DMS53 treated with DMSO at 0.1 percent for 48 hours (cell line): Measurements from ENCODE around the gene SRSF8.
A peak's percentile ranks its signal among the peaks of the same experiment; 100 is the strongest.
"Not testable (repeated sequence)": the region's sequence is repeated elsewhere in the genome, so short reads cannot be mapped to it uniquely, and the experiment has no call there.

Experiments
- DNase-seq: peaks from one replicate; lab custom pipeline; 2025; ENCODE audit not compliant: unreplicated experiment; lab: John Stamatoyannopoulos, UW

SRSF8 gene

DNA sequence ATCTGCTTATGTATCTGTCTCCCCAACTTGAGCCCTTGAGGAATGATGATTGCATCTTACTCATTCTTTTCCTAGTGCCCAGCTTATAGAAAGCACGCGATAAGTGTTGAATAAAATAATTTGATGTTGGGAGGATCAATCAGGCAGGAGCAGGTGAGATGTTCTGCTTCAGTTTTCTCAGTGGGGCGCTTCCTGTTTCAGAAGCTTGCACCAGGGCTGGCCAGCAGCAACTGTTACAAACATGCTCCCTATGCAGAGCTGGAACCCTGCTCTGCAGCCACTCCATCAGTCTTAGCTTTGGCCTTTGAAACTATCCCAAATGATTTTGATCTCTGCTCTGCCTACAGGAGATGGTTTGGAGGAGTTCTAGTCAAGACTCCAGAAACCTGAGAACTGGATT, 26.8 kb downstream of the SRSF8 start:
- no peak for DNase-seq

- peak; percentile 11 for DNase-seq
Measured at GRCh38 chr11:95095858-95096587, 29.3 kb downstream of the SRSF8 start.

DNA sequence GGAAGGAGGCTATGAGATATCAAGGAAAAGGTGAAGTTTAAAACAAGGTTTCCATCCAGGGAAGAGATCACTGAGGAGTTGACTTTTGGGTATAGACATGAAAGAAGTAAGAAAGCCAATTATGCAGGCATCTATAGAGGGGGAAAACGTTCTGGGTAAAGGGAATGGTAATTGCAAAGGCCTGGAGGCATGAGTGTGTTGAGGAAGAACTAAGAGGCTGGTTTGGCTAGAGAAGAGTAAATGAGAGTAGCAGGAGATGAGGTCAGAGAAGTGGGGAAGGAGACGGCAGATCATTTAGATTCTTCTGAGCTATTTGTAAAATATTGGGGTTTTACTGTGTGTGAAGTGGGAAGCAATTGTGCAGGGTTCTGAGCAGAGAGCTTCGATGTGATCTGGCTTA, 30.5 kb downstream of the SRSF8 start:
- DNase-seq, result no peak

DNA sequence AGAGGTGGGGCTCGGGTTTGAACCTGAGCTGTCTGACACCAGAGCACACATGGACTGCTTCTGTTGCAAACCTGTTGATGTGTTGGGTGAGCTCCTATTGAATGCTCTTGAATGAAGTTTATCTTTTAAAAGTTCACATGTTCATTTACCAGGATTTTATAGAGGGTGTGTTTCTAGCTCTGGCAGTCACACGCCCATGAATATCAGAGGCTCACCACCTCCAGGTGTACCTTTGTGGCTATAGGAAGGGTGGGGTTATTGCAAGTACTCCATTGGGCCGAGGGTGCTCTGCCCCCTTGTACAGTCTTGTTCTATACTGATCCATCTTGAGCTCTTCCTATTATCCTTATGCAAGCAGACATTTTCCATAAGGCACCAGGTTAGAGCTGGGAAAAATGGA, 32.1 kb downstream of the SRSF8 start:
- DNase-seq, result no peak

DNA sequence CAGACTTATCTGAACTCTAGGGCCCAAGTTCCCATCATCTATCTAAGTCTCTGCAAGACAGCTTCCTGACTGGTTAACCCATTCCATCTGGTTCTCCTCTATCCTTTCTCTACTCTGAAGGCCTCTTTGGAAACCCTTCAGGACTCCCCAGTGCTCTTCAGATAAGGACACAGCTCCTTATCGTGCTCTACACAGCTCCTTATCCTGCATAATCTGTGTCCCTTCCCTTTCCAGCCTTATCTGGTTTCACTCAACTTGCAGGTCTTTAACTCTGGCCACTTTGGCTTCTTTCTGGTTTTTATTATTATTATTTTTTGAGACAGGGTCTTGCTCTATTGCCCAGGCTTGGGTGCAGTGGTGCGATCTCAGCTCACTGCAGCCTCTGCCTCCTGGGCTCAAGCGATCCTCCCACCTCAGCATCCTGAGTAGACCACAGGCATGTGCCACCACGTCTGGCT, 33.5 kb downstream of the SRSF8 start:
- DNase-seq, result no peak

DNA sequence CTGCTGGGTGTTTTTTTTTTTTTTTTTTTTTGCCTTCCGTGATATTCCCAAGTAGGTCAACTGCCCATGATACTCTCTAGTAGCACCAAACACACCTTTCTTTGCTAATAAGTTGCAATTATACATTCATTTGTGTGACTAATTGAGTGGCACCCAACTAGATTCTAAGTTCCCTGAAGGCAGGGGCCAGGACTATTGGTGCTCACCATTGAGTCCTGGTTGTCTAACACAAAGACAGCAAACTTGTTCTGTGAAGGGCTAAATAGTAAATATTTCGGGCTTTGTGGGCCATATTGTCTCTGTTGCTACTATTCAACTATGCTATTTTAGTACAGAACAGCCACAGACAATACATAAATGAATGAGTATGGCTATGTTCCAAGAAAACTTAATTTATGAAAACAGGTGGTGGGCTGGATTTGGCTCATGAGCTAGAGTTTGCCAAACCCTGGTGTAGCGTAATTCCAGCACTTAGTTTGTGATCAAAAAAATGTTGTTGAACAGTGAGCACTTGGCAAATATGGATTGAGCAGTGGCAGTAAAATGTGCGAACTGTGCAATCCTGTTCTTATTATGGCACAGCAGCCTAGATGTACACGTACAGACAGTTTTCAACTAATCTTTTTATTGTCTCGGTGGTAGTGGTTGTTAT, 34.3 kb downstream of the SRSF8 start:
- DNase-seq, result no peak

GRCh38 chr11:95101935-95102334, 35.2 kb downstream of the SRSF8 start:
- DNase-seq, result no peak

GRCh38 chr11:95102733-95103132, 36.0 kb downstream of the SRSF8 start:
- DNase-seq, result no peak

DNA sequence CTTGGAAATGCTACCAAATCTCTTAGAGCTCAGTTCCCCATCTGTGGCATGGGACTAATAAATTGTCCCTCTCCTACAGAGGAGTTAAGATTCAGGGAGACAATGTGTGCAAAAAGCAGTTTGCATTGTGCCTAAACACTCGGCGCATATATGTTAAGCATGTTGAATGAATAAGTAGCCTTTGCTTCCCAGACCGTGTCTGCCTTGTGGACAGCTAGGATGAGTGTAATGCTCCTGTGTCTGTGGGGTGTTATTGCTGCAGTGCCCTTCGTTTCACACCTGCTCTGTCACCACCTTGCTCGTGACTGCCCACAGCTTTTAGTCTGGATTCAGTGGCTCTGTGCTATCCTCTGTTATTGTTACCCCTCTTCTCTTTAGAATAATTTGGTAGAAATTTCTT, 37.0 kb downstream of the SRSF8 start:
- no peak for DNase-seq

- no peak for DNase-seq
Measured at GRCh38 chr11:95104121-95104830, 37.6 kb downstream of the SRSF8 start.

DNA sequence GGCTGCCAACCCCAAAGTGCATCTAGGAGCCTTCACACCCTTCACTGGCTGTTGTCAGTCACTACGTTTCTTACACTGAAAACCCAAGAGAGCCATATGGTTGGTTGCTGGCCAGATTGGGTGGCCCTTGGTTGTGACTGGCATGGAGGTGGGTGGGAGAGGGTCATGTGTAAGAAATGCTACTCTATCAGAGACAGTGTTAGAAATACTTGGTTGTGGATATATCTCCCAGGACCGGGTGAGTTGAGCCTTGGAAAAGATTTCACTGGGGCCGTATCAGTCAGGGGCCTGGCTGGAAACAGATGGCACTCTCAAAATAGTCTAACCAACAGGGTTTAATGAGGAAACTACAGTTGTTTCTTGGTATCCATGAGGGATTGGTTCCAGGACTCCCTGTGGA, 38.1 kb downstream of the SRSF8 start:
- DNase-seq, result no peak

GRCh38 chr11:95108159-95108611, 41.5 kb downstream of the SRSF8 start:
- DNase-seq, result no peak

DNA sequence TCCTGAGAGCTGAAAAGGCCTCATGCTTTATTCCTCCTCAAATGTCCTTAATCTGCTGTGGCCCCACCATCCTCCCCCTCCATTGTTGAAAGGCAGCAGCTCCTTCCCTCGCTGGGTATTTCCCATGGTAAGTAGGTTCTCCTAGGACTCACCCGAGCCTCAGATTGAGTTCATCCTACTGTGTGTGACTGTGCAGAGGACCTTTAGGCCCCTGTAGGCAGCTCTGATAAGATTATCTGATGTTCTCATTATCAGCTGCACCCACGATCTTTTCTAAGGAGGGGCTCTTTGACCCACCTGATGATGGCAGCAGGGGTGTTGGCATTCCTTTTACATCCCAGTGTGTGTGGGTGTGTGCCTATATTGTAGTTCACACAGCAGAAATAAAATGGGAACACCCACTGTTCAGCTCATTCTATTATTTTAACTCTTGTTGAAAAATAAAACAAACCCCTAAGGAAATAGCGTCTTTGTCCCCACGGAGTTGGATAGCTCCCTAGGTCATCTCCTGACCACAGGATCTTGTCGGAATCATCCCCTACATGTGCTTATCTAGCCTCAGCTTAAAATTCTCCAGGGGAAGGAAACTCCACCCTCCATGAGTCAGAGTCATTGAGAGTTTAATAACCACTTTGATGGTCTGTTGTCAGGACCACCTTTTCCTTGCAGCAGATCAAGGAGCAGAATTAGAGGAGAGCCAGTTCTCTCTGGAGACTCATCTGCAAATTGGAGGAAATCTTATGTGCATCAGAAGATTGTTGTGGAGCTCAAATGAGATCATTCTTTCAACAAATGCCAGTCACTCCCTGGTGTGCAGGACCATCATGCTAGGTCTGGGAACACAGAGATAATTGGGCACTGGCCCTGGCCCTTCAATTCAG, 42.2 kb downstream of the SRSF8 start:
- no peak for DNase-seq

- DNase-seq, result not testable (repeated sequence)
Measured at GRCh38 chr11:95111471-95111870, 44.8 kb downstream of the SRSF8 start.

- no peak for DNase-seq
Measured at GRCh38 chr11:95111923-95112540, 45.3 kb downstream of the SRSF8 start.

GRCh38 chr11:95115597-95115996, 48.9 kb downstream of the SRSF8 start:
- no peak for DNase-seq

DNA sequence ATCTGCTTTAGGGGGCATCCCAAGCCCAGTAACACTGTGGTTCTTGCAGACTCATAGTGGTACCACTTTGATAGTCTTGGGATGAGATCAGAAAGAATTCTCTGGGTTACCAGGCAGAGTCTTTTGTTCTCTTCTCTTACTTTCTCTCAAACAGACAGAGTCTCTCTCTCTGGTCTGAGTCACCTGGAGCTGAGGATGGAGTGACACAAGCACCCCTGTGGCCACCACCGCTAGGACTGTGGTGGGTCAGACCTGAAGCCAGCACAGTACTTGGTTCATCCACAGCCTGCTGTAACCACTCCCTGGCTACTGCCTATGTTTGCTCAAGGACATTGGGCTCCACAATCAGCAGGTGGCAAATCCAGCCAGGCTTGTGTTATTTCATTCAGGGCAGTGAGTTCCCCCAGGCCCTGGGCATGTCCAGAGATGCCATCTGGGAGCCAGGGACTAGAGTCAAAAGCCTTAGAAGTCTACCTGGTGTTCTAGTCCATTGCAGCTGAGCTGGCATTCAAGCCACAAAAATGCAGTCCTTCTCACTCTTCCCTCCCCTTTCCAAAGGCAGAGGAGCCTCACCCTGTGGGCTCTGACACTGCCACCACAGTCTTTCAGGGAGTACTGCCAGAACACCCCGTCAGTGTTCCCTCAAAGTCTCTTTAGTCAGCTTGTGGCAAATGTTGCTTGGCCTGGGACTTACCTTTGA, 52.8 kb downstream of the SRSF8 start:
- DNase-seq, result no peak
